Measurements from ENCODE around the gene CDYL. TPM values are rescaled to one million over a fixed set of nuclear protein-coding genes. Genes with fewer than 3 reads are reported as not detected.

CDYL gene
- total RNA-seq = 10 to 100 TPM; 27.7 to 37.0 (median 33.1) TPM

GRCh38 chr6:4776131-4776492 is at the start of gene CDYL:
CDYL (plus strand) TSS chr6:4776404; CDS start chr6:4776784, 380 bp downstream.
- TF ChIP-seq CTCF (IDR thresholded peaks at IDR 0.05; ENCODE audit: low read depth) = no peak

- TF ChIP-seq CTCF (IDR thresholded peaks at IDR 0.05; ENCODE audit: low read depth) = no peak
Measured at GRCh38 chr6:4726645-4727044, 49.6 kb upstream of the CDYL start.

- TF ChIP-seq CTCF (IDR thresholded peaks at IDR 0.05; ENCODE audit: low read depth) = no peak
Measured at GRCh38 chr6:4727217-4727616, 49.0 kb upstream of the CDYL start.

GRCh38 chr6:4727671-4728435 is 48.4 kb upstream of the CDYL start:
- no peak for TF ChIP-seq CTCF (IDR thresholded peaks at IDR 0.05; ENCODE audit: low read depth)

- TF ChIP-seq CTCF (IDR thresholded peaks at IDR 0.05; ENCODE audit: low read depth) = no peak
Measured at GRCh38 chr6:4728436-4728769, 47.8 kb upstream of the CDYL start.

GRCh38 chr6:4728926-4729325 is 47.3 kb upstream of the CDYL start:
- TF ChIP-seq CTCF (IDR thresholded peaks at IDR 0.05; ENCODE audit: low read depth) = no peak

- TF ChIP-seq CTCF (IDR thresholded peaks at IDR 0.05; ENCODE audit: low read depth) = no peak
Measured at GRCh38 chr6:4731996-4732395, 44.2 kb upstream of the CDYL start.

Measured in subcutaneous adipose tissue (tissue), 4 donors.